ENCODE data around the gene USP4. TPM values are rescaled to one million over a fixed set of nuclear protein-coding genes. Genes with fewer than 3 reads are reported as not detected.

USP4 gene
- total and polyA plus RNA-seq, 2 of the 8 experiments (the other 6 are each of a cell fraction or from before 2014, with no cell fraction given): 16.0 to 27.8 TPM

GRCh38 chr3:49253512-49253911, 86.3 kb downstream of the USP4 start:
- 87% methylated on average over 2 of the region's 3 CpGs; no CpG with 5 or more reads in 1 of the 2 experiments for WGBS, 2 experiments (ENCODE audit: extremely low coverage in 1 of 2, insufficient coverage in 1 of 2, insufficient read length in 1 of 2, insufficient replicate concordance in 2 of 2, low coverage in 1 of 2, low lambda C conversion rate in 2 of 2, missing lambda C conversion rate in 1 of 2)
- H3K23ac ChIP-seq (ENCODE audit: insufficient read length): no peak overlapping the region
- POLR2A ChIA-PET (ENCODE audit: partially characterized antibody): no interaction called here
- TF ChIP-seq FOSL1 (IDR thresholded peaks at IDR 0.05; ENCODE audit: insufficient read depth, low read depth, low read length): no peak
- TF ChIP-seq, protein P1, sequence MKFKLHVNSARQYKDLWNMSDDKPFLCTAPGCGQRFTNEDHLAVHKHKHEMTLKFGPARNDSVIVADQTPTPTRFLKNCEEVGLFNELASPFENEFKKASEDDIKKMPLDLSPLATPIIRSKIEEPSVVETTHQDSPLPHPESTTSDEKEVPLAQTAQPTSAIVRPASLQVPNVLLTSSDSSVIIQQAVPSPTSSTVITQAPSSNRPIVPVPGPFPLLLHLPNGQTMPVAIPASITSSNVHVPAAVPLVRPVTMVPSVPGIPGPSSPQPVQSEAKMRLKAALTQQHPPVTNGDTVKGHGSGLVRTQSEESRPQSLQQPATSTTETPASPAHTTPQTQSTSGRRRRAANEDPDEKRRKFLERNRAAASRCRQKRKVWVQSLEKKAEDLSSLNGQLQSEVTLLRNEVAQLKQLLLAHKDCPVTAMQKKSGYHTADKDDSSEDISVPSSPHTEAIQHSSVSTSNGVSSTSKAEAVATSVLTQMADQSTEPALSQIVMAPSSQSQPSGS (IDR thresholded peaks at IDR 0.05; ENCODE audit: low read length): no peak
- TF ChIP-seq E2F6 (IDR thresholded peaks at IDR 0.05): no peak
- no peak for TF ChIP-seq MAX (IDR thresholded peaks at IDR 0.05)
- no peak for TF ChIP-seq PHF8 (conservative IDR thresholded peaks at IDR 0.05; ENCODE audit: low read depth, low read length)
- no peak for TF ChIP-seq ZNF274 (IDR thresholded peaks at IDR 0.05; ENCODE audit: borderline replicate concordance, extremely low read depth, low read length)
- TF ChIP-seq KDM5A (IDR thresholded peaks at IDR 0.05; ENCODE audit: low read length): no peak
- TF ChIP-seq KDM4A (IDR thresholded peaks at IDR 0.05; ENCODE audit: low read depth, low read length, severe bottlenecking): no peak
- no peak for TF ChIP-seq ASH2L (IDR thresholded peaks at IDR 0.05; ENCODE audit: low read length)
- no peak for TF ChIP-seq TAF1 (IDR thresholded peaks at IDR 0.05; ENCODE audit: low read depth, low read length)
- no peak for TF ChIP-seq RAD21 (IDR thresholded peaks at IDR 0.05 in 1 of 2, conservative IDR thresholded peaks at IDR 0.05 in 1 of 2; ENCODE audit: low read depth in 2 of 2, low read length in 2 of 2)
- no peak for TF ChIP-seq SIRT6 (IDR thresholded peaks at IDR 0.05; ENCODE audit: low read length)

More at GRCh38 chr3:49253512-49253911, 86.3 kb downstream of the USP4 start:
- H3K4me2 ChIP-seq (ENCODE audit: insufficient read depth in 1 of 2, low read depth in 2 of 2, low read length in 2 of 2): no peak overlapping the region
- no peak overlapping the region for H3K4ac ChIP-seq (replicated peaks; ENCODE audit: insufficient read length, low read depth, low read length)
- H2BK120ac ChIP-seq (replicated peaks; ENCODE audit: low read depth, low read length): no peak overlapping the region
- H3K18ac ChIP-seq (ENCODE audit: extremely low read depth, low read length): no peak overlapping the region
- no peaks in the 10 kb centered on the region for H3K36me3 ChIP-seq (ENCODE audit: control insufficient read depth in 2 of 4, insufficient read depth in 4 of 4, low read length in 3 of 4)
- H4K5ac ChIP-seq (ENCODE audit: insufficient read length, low read depth, low read length): no peak overlapping the region
- H3K27me3 ChIP-seq (replicated peaks in 1 of 4; ENCODE audit: control insufficient read depth in 3 of 4, extremely low read depth in 1 of 4, insufficient read depth in 3 of 4, low read length in 3 of 4): no peaks in the 10 kb centered on the region
- no peaks in the 10 kb centered on the region for H3K4me1 ChIP-seq (replicated peaks in 1 of 4; ENCODE audit: control insufficient read depth in 3 of 4, insufficient read depth in 4 of 4, low read length in 3 of 4)
- no peak overlapping the region for H2AFZ ChIP-seq (ENCODE audit: low read length)
- no peak overlapping the region for H3K4me3 ChIP-seq (ENCODE audit: extremely low read depth in 1 of 4, insufficient read depth in 2 of 4, low read depth in 3 of 4, low read length in 4 of 4)
- no peak overlapping the region for H3K27ac ChIP-seq (ENCODE audit: low read depth, low read length)
- no peaks in the 10 kb centered on the region for H3K79me1 ChIP-seq (ENCODE audit: low read depth, low read length)
- H3K79me2 ChIP-seq (ENCODE audit: control insufficient read depth in 1 of 2, insufficient read depth in 2 of 2, low read length in 2 of 2): no peaks in the 10 kb centered on the region
- H4K20me1 ChIP-seq (replicated peaks in 1 of 2; ENCODE audit: control insufficient read depth in 1 of 2, insufficient read depth in 2 of 2, low read length in 2 of 2): no peaks in the 10 kb centered on the region
- DNase-seq (ENCODE audit: low read depth in 1 of 2, low spot score in 2 of 2) (no peak), FAIRE-seq (no peak)
- no peak overlapping the region for H2BK5ac ChIP-seq (ENCODE audit: low read depth, low read length)
- H2BK12ac ChIP-seq (ENCODE audit: low read depth, low read length): no peak overlapping the region
- H3K56ac ChIP-seq (replicated peaks; ENCODE audit: insufficient read length, low read depth, low read length): no peak overlapping the region
- CTCF ChIA-PET (ENCODE audit: partially characterized antibody): interaction anchor here (0.6 to 1.7 kb wide), 3 partner anchors 17 to 128 kb away, joined by 3 to 4 read pairs (median 4); no protein-coding TSS in a partner anchor
- H4K8ac ChIP-seq (ENCODE audit: extremely low read depth, insufficient read depth, low read length): no peak overlapping the region
- H3K23me2 ChIP-seq (ENCODE audit: low read depth, low read length): no peaks in the 10 kb centered on the region
- no peak overlapping the region for H4K91ac ChIP-seq (replicated peaks; ENCODE audit: insufficient read length, low read length)
- H3K14ac ChIP-seq (ENCODE audit: insufficient read length): no peak overlapping the region
- H2BK20ac ChIP-seq (ENCODE audit: low read length): no peak overlapping the region
- no peak overlapping the region for H2BK15ac ChIP-seq (ENCODE audit: low read length)
- H3K9me3 ChIP-seq (ENCODE audit: insufficient read depth in 2 of 2, low read depth in 1 of 2, low read length in 1 of 2): no peaks in the 10 kb centered on the region
- H2AK5ac ChIP-seq (ENCODE audit: low read depth, low read length): no peak overlapping the region
- no peak overlapping the region for H3K9ac ChIP-seq (replicated peaks in 1 of 4; ENCODE audit: extremely low read depth in 1 of 4, low read depth in 3 of 4, low read length in 3 of 4)
